ENCODE measurements around the gene MYO3A.
"Not testable (repeated sequence)": the region's sequence is repeated elsewhere in the genome, so short reads cannot be mapped to it uniquely, and the experiment has no call there.

Gene MYO3A

GRCh38 chr10:25989951-25990350 is 55.9 kb downstream of the MYO3A start:
- no peak for DNase-seq

GRCh38 chr10:25999295-25999981 is 65.4 kb downstream of the MYO3A start:
- DNase-seq, result no peak

DNA sequence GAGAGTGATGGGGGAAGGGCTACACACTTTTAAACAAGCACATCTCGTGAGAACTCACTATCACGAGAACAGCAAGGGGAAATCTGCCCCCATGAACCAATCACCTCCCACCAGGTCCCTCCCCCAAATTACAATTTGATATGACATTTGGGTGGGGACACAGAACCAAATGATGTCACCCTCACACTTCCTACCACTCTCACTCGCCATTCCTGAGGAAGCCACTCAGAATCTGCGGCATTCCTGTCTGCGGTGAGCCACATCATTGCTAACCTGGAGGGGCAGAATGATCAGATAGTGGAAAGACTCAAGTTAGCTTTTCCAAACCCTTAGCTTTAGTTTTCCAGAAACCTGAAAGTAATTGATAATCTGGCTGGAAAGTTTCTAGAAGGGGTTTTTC is 66.9 kb downstream of the MYO3A start:
- DNase-seq, result no peak

DNA sequence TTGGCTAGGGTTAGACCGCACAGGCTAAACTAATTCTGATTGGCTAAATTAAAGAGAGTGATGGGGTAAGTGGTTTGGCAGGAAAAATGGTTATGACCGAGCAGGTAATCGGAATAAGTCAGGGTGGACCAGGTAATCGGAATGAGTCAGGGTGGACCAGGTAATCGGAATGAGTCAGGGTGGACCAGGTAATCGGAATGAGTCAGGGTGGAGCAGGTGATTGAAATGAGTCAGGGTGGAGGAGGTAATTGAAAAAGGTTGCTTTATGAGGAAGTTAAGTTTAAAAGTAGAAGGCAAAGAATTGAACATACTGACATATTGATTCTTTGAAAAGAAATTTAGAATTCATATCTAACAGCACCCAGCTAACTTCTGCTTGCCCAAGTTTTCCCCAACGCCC is 68.4 kb downstream of the MYO3A start:
- DNase-seq, result not testable (repeated sequence)

DNA sequence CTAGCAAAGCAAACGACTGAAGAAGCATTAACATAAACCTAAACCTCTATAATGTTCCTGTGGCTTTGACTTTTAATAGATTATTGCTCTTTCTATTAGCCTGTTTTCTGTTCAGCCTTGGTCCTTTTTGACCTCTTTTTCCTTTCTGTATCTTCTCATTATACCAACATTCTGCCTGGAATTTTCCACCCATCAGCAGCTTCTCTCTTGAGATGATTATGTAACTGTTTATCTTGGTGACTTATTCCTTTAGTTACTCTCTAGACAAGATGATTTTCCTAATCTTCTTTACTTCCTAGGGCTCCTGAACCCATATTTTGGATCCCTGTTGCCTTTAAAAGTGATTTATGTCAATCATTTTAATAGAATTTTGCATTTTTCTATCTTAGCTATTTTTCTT is 81.1 kb downstream of the MYO3A start:
- no peak for DNase-seq

DNA sequence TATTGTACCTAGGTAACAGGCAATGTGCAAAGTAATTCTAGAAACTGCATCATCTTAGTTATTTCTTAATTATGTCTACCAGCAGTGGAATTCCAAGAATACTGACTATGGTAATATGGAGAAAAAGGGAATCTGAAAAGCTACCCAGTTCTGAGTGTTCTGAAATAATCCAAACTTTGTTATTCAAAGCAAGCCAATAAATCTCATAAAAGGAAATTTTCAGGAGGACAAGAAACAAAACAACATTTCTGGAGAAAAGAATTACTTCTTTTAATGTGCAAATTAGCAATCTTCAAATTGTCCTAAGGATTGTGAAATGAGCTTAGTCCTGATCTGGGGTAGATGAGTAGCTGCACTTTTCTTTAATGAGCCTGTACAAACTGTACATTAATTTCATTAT is 88.8 kb downstream of the MYO3A start:
- no peak for DNase-seq

GRCh38 chr10:26024303-26024702 is 90.3 kb downstream of the MYO3A start:
- DNase-seq, result no peak

DNA sequence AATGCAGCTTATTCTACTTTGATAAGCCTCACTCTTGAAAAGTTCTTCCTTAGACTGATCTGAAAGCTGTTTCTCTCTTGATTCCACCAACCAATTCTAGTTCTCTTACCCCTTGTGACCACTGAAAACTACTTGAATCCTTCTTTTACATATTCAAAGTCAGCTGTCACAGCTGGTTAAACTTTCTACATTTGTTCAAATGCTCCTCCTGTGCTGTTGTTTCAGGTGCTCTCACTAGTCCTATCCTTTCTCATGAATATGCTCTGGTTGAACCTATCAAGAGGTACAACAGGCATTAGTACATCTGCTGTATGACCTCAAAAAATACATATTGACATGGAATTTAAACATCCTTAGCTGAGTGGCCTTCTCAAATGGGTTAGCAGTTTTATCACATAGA is 91.5 kb downstream of the MYO3A start:
- DNase-seq, result no peak

GRCh38 chr10:26029858-26030257 is 95.8 kb downstream of the MYO3A start:
- DNase-seq, result no peak

GRCh38 chr10:26031300-26031699 is 97.3 kb downstream of the MYO3A start:
- DNase-seq, result no peak

GRCh38 chr10:26043469-26043868 is 109.4 kb downstream of the MYO3A start:
- DNase-seq, result no peak

DNA sequence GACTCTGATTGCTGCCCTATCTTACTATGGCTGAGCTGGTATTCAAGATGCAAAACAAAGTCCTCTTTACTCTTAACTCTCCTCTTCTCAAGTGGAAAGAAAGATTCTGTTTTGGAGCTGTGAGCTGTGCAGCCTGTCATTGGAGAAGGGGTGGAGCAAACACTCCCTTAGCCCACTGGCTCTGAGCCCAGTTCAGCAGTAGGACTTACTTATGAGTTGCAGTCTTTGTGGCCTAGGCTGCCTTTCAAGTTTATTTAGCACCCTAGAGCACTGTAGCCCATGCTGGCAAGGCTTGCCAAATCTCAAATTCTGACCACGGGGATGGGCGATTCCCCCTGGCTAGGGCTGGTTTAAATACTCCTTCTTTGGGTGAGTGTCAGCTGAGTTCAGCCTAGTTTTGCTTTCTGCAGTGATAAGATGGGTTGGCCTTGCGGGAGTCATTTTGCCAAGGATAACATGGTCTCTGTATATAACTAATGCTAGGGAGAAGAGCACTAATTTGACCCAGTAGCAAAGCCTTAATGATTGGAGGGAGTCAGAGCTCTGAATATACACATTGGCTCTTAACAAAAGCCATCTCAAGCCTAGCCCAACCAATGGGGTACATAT is 110.2 kb downstream of the MYO3A start:
- DNase-seq, result peak; percentile 5

GRCh38 chr10:26046073-26046700 is 112.2 kb downstream of the MYO3A start:
- no peak for DNase-seq

- DNase-seq, result no peak
These were observed 114.7 kb downstream of the MYO3A start for GRCh38 chr10:26048756-26049155.

DNA sequence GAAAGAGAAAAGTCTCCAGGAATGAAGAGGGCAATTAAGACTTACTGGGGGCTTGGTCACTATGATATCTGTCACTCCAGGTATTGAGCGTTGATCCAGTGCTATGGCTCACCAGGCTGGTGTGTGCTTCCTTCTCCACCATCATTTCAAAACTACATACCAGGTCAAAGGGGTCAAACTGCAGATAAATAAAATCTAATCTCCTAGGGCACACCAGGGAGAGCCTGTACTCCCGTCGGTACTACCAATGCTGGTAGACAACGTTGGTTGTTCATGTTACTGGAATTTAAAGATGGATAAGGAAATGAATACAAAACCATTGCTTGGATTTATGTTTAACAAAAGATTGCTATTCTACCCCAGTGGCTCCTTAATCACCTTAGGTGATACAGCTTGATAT is 118.3 kb downstream of the MYO3A start:
- no peak for DNase-seq

- DNase-seq, result no peak
These were observed 123.4 kb downstream of the MYO3A start for GRCh38 chr10:26057466-26057865.

DNA sequence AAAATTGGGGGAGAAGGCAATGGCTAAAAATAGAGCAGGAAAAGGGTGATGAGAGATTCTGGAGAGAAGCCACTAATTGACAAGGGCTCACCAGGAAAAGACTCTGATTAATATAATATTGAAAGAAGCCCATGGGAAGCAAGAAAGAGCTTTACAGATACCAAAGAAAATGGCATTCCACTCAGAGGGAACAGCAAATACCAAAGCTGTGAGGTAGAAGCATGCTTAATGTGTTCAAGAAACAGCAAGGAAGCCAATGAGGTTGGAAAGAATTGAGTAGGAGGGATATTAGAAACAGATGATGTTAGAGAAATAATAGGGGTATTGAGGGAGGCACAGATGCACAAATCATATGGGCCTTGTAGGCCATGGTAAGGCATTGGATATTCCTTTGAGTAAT is 130.1 kb downstream of the MYO3A start:
- no peak for DNase-seq

GRCh38 chr10:26067680-26068079 is 133.7 kb downstream of the MYO3A start:
- DNase-seq, result no peak

GRCh38 chr10:26080971-26081370 is 146.9 kb downstream of the MYO3A start:
- not testable (repeated sequence) for DNase-seq

DNA sequence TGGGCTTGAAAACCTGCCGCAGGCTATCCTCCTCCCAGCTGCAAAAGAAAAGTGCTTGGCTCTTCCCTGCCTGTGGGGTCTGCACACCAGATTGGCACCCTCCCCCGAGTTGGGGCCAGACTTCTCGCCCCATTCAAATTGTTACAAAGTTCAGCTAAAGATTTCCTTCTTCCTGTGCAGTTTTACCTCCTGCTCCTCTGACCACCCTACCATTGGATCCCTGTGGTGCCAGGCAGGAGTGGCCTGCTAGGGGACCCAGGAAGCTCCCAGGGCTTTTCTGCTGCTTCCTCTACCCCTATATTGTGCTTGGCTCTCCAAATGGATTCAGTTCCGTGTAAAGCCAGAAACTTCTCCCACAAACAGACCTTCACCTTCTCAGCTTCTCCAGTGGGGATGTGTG is 147.4 kb downstream of the MYO3A start:
- no peak for DNase-seq

DNA sequence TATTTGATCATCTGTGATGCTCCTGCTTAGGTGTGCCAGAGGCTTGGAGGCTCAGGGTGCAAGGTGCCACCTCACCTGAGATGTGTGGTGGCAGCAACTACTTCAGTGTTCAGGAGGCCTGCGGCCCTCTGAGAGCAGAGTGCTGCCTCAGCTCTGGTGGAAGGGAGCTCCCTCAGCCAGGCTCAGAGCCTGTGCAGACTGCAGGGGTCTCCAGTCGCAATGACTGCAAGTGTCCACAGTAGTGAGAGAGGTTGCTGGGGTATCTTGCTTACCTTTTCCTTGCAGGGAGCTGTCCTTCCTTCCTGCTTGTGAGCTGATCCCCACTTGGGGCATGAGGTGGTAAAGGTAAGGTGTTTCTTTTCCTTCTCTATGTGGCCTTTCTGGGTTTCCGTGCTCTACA is 151.5 kb downstream of the MYO3A start:
- DNase-seq, result no peak

GRCh38 chr10:26087666-26088065 is 153.6 kb downstream of the MYO3A start:
- DNase-seq, result no peak

GRCh38 chr10:26090026-26090425 is 156.0 kb downstream of the MYO3A start:
- no peak for DNase-seq

GRCh38 chr10:26090762-26091161 is 156.7 kb downstream of the MYO3A start:
- no peak for DNase-seq

GRCh38 chr10:26093229-26093628 is 159.2 kb downstream of the MYO3A start:
- DNase-seq, result no peak

All from fibroblast of skin of right biceps (primary cell).